NCI-H2227 (cell line): ENCODE results near the gene DNAJA2.
"Not testable (repeated sequence)": the region's sequence is repeated elsewhere in the genome, so short reads cannot be mapped to it uniquely, and the experiment has no call there.

Experiments used
- DNase-seq: peaks from one replicate; lab custom pipeline; 2025; ENCODE audit not compliant: unreplicated experiment; lab: John Stamatoyannopoulos, UW

Gene DNAJA2

GRCh38 chr16:46973207-46973995 lies at the start of gene DNAJA2:
Gene DNAJA2 (minus strand): TSS chr16:46973674. CDS start chr16:46973572, 102 bp downstream.
- DNase-seq: peak; percentile 91

GRCh38 chr16:47019568-47019967 lies 46.1 kb upstream of the DNAJA2 start:
- DNase-seq: no peak

GRCh38 chr16:47018223-47018891 lies 44.9 kb upstream of the DNAJA2 start:
- DNase-seq: peak; percentile 50

- DNase-seq: no peak
Observed at GRCh38 chr16:47017636-47018035, 44.2 kb upstream of the DNAJA2 start.

- no peak for DNase-seq
Observed at GRCh38 chr16:47016700-47017133, 43.2 kb upstream of the DNAJA2 start.

GRCh38 chr16:47013910-47014309 lies 40.4 kb upstream of the DNAJA2 start:
- DNase-seq: no peak

- DNase-seq: no peak
Observed at GRCh38 chr16:47013172-47013571, 39.7 kb upstream of the DNAJA2 start.

GRCh38 chr16:47010812-47011211 lies 37.3 kb upstream of the DNAJA2 start:
- not testable (repeated sequence) for DNase-seq

- no peak for DNase-seq
Observed at GRCh38 chr16:47008612-47009011, 35.1 kb upstream of the DNAJA2 start.

- DNase-seq: no peak
Observed at GRCh38 chr16:47008174-47008573, 34.7 kb upstream of the DNAJA2 start.

GRCh38 chr16:47004652-47005051 lies 31.2 kb upstream of the DNAJA2 start:
- no peak for DNase-seq

- not testable (repeated sequence) for DNase-seq
Observed at GRCh38 chr16:47000066-47000465, 26.6 kb upstream of the DNAJA2 start.

- no peak for DNase-seq
Observed at GRCh38 chr16:46997844-46998243, 24.4 kb upstream of the DNAJA2 start.

- no peak for DNase-seq
Observed at GRCh38 chr16:46996952-46997458, 23.5 kb upstream of the DNAJA2 start.

GRCh38 chr16:46996391-46996790 lies 22.9 kb upstream of the DNAJA2 start:
- no peak for DNase-seq

GRCh38 chr16:46991729-46992704 lies 18.5 kb upstream of the DNAJA2 start:
- no peak for DNase-seq

GRCh38 chr16:46986896-46987295 lies 13.4 kb upstream of the DNAJA2 start:
- no peak for DNase-seq

GRCh38 chr16:46986438-46986837 lies 13.0 kb upstream of the DNAJA2 start:
- DNase-seq: no peak

- DNase-seq: no peak
Observed at GRCh38 chr16:46982335-46982734, 8.9 kb upstream of the DNAJA2 start.

GRCh38 chr16:46980926-46981325 lies 7.5 kb upstream of the DNAJA2 start:
- DNase-seq: no peak

- DNase-seq: no peak
Observed at GRCh38 chr16:46976550-46976949, 3.1 kb upstream of the DNAJA2 start.
